Measurements from ENCODE around the gene CCDC171.

GRCh38 chr9:15519831-15520230 lies 33.0 kb upstream of the CCDC171 start:
- TF ChIP-seq CTCF (conservative IDR thresholded peaks at IDR 0.05) (no peak), EZH2 (IDR thresholded peaks at IDR 0.05; ENCODE audit: low read depth) (no peak)

All from PC-9 (cell line).